Measurements from ENCODE around the gene EGR4.

The EGR4 gene

GRCh38 chr2:73249636-73250035 is 43.7 kb downstream of the EGR4 start:
- no peak for DNase-seq (ENCODE audit: low spot score)

GRCh38 chr2:73246850-73247249 is 46.5 kb downstream of the EGR4 start:
- no peak for DNase-seq (ENCODE audit: low spot score)

- DNase-seq (ENCODE audit: low spot score), result no peak
These were observed 48.8 kb downstream of the EGR4 start for GRCh38 chr2:73244580-73244979.

GRCh38 chr2:73243884-73244570 is 49.3 kb downstream of the EGR4 start:
- DNase-seq (ENCODE audit: low spot score), result no peak

All from LoVo (cell line).